ENCODE data around the gene TANGO6.

GRCh38 chr16:68851601-68852000 is 8.3 kb downstream of the TANGO6 start:
- TF ChIP-seq CTCF (IDR thresholded peaks at IDR 0.05) (no peak), POLR2A (IDR thresholded peaks at IDR 0.05) (no peak)

Measured in tibial nerve (tissue), 3 donors.